Measurements from ENCODE around the gene KCNH1. TPM values are rescaled to one million over a fixed set of nuclear protein-coding genes. Genes with fewer than 3 reads are reported as not detected.

Gene KCNH1
- total and polyA plus RNA-seq, 5 donors from 2014 or later: not detected

- H3K36me3 Mint-ChIP-seq: no peaks in the 10 kb centered on the region
- Histone ChIP-seq H3K9me3 (ENCODE audit: control insufficient read depth in 2 of 2, low read length in 2 of 2) (no peaks in the 10 kb centered on the region), H3K4me3 (ENCODE audit: low read depth, low read length) (no peak overlapping the region), H3K27ac (ENCODE audit: insufficient read depth, low read length, poor library complexity, severe bottlenecking) (no peak overlapping the region), H3K36me3 (ENCODE audit: control insufficient read depth, insufficient read depth, low read length) (no peaks in the 10 kb centered on the region), H3K4me1 (ENCODE audit: control insufficient read depth, insufficient read depth, low read length, poor library complexity, severe bottlenecking) (no peaks in the 10 kb centered on the region), H3K27me3 (ENCODE audit: control insufficient read depth, insufficient read depth, low read length) (no peaks in the 10 kb centered on the region)
- H3K4me3 Mint-ChIP-seq: no peak overlapping the region
- H3K27ac Mint-ChIP-seq: no peak overlapping the region
- H3K27me3 Mint-ChIP-seq: peaks cover 4% of the 10 kb centered on the region
- ATAC-seq (ENCODE audit: low read depth in 2 of 2): no peak
- peaks cover 0 to 2% (median 0%) of the 10 kb centered on the region in 7 donors for H3K9me3 Mint-ChIP-seq
- DNase-seq: no peak
- H3K4me1 Mint-ChIP-seq: no peaks in the 10 kb centered on the region
Measured at GRCh38 chr1:210850556-210850955, 283.4 kb downstream of the KCNH1 start.

- Mint-ChIP-seq H3K4me1 (no peaks in the 10 kb centered on the region), H3K27me3 (peaks cover 4% of the 10 kb centered on the region), H3K36me3 (no peaks in the 10 kb centered on the region), H3K4me3 (no peak overlapping the region), H3K27ac (no peak overlapping the region), H3K9me3 (peaks cover 0 to 3% (median under 1%) of the 10 kb centered on the region in 7 donors)
- H3K4me3 ChIP-seq (ENCODE audit: low read depth, low read length): no peak overlapping the region
- no peak overlapping the region for H3K27ac ChIP-seq (ENCODE audit: insufficient read depth, low read length, poor library complexity, severe bottlenecking)
- no peaks in the 10 kb centered on the region for H3K9me3 ChIP-seq (ENCODE audit: control insufficient read depth in 2 of 2, low read length in 2 of 2)
- H3K36me3 ChIP-seq (ENCODE audit: control insufficient read depth, insufficient read depth, low read length): no peaks in the 10 kb centered on the region
- H3K4me1 ChIP-seq (ENCODE audit: control insufficient read depth, insufficient read depth, low read length, poor library complexity, severe bottlenecking): no peaks in the 10 kb centered on the region
- DNase-seq: no peak
- ATAC-seq (ENCODE audit: low read depth in 2 of 2): no peak
- H3K27me3 ChIP-seq (ENCODE audit: control insufficient read depth, insufficient read depth, low read length): no peaks in the 10 kb centered on the region
Measured at GRCh38 chr1:210848474-210848873, 285.5 kb downstream of the KCNH1 start.

DNA sequence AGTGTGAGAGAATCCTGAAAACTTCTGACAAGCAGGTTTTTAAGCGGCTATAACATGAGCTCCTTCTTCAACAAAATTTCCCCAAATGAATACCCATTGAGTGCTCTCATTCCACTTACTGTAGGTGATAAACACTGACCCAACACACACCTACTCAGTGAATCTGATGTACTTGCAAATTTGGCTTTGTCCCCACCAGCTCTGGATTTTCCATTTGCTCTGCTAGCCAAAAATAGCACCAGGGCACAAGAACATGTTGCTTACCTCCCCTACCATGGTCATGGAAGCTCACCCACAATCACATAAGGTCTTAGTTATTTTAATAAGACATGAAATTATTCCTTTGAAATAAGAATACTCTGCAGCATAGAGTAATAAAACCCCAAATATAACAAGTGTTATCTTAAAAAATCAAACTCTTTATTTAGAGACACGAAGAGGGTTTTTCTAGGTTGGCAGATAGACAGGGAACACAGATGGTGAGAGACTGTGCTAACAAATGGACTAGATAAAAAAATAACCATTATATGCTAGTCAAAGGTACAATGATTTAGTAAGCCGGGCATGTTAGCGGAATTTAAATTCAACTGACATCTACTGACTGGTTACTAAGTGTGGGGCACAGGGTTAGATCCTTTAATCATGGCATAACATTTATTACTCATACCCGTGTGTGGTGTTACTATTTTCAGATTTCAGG, 291.9 kb downstream of the KCNH1 start:
- DNase-seq (no peak), ATAC-seq (ENCODE audit: low read depth in 2 of 2) (no peak)
- Histone ChIP-seq H3K27ac (ENCODE audit: insufficient read depth, low read length, poor library complexity, severe bottlenecking) (no peak overlapping the region), H3K4me3 (ENCODE audit: low read depth, low read length) (no peak overlapping the region), H3K4me1 (ENCODE audit: control insufficient read depth, insufficient read depth, low read length, poor library complexity, severe bottlenecking) (no peaks in the 10 kb centered on the region), H3K9me3 (ENCODE audit: control insufficient read depth in 2 of 2, low read length in 2 of 2) (no peaks in the 10 kb centered on the region), H3K36me3 (ENCODE audit: control insufficient read depth, insufficient read depth, low read length) (no peaks in the 10 kb centered on the region), H3K27me3 (ENCODE audit: control insufficient read depth, insufficient read depth, low read length) (no peaks in the 10 kb centered on the region)
- no peak overlapping the region for H3K4me3 Mint-ChIP-seq
- H3K4me1 Mint-ChIP-seq: no peaks in the 10 kb centered on the region
- H3K9me3 Mint-ChIP-seq: peaks cover 0 to 8% (median 3%) of the 10 kb centered on the region in 7 donors
- no peaks in the 10 kb centered on the region for H3K36me3 Mint-ChIP-seq
- H3K27ac Mint-ChIP-seq: no peak overlapping the region
- peaks cover 6% of the 10 kb centered on the region for H3K27me3 Mint-ChIP-seq

DNA sequence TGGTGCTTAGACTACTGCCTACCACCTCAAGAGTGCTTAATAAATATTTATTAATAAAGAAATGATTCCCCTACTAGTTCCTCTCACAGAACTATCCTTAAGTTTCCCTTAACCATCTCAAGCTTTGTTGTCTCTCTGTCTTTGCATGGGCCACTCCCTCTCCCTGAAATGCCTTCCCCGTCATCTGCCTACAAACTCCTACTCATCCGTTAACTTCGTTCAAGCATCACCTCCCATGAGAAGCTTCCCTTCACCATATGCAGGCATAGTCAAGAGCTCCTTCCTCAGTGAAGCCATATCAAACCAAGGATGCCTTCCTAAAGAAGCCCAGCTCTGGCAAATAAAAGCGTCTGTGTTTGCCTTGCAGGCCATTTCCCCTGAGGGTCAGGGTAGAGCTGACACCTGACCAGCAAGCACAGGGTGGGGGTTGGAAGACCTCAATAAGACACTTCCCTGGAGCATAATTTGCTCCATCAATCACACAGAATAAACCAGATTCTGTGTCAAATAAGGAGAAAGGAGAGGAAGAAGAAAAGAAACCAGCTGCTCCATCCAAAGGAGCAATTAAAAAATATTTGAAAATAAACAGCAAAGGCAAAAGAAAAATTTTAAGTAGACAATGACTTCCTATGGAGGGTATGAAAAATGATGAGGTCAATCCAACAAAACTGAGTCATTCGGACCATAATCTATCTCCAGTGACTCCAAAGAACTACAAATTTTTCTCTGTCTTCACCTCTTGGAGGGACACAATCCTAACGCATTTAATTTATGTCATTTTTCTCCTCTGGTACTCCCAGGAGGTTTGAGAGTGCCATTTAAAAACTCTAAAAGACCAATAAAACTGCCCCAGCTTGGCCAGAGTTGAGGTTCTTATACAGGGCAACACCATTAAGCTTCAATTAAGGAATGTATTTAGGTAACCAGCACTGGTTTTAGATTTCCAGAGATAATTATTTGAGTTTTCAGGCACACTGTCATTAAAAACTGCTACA, 303.6 kb downstream of the KCNH1 start:
- Mint-ChIP-seq H3K9me3 (peaks cover 0 to 4% (median 0%) of the 10 kb centered on the region in 7 donors), H3K4me1 (no peaks in the 10 kb centered on the region), H3K27me3 (peaks cover 4% of the 10 kb centered on the region), H3K36me3 (no peaks in the 10 kb centered on the region), H3K4me3 (no peak overlapping the region), H3K27ac (no peak overlapping the region)
- Histone ChIP-seq H3K9me3 (ENCODE audit: control insufficient read depth in 2 of 2, low read length in 2 of 2) (no peaks in the 10 kb centered on the region), H3K4me3 (ENCODE audit: low read depth, low read length) (no peak overlapping the region), H3K27me3 (ENCODE audit: control insufficient read depth, insufficient read depth, low read length) (no peaks in the 10 kb centered on the region), H3K4me1 (ENCODE audit: control insufficient read depth, insufficient read depth, low read length, poor library complexity, severe bottlenecking) (no peaks in the 10 kb centered on the region), H3K27ac (ENCODE audit: insufficient read depth, low read length, poor library complexity, severe bottlenecking) (no peak overlapping the region), H3K36me3 (ENCODE audit: control insufficient read depth, insufficient read depth, low read length) (no peaks in the 10 kb centered on the region)
- DNase-seq: no peak
- ATAC-seq (ENCODE audit: low read depth in 2 of 2): no peak

DNA sequence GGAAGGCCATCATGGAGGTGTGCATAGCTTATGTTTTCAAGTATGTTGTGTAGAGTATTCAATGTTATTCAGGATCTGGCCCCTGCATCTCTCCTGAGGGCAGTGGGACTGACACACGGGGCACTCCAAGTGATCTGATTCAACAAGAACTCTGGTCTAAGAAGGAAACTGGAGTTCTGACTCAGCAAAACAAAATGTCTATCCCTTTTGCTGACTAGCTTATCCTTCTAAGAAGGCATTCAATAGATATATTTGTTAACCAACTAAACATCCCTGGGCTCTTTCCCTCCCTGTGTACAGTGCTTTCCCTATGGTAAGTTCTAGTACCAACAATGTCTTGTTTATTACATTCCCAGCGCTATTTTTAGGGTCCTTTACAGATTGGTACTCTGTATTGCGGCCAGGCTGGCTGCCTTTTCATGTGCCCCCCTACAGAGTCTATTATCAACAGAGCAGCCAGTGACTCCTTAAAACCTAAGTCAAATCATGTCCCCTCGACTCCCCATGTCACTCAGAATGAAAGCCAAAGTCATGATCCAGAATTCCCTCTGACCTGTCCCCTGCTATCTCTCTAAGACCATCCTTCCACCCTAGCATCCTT, 304.9 kb downstream of the KCNH1 start:
- H3K27me3 Mint-ChIP-seq: peaks cover 4% of the 10 kb centered on the region
- no peaks in the 10 kb centered on the region for H3K9me3 ChIP-seq (ENCODE audit: control insufficient read depth in 2 of 2, low read length in 2 of 2)
- no peak for ATAC-seq (ENCODE audit: low read depth in 2 of 2)
- H3K4me1 Mint-ChIP-seq: no peaks in the 10 kb centered on the region
- peaks cover 0 to 4% (median 0%) of the 10 kb centered on the region in 7 donors for H3K9me3 Mint-ChIP-seq
- no peak for DNase-seq
- H3K4me3 ChIP-seq (ENCODE audit: low read depth, low read length): no peak overlapping the region
- no peaks in the 10 kb centered on the region for H3K4me1 ChIP-seq (ENCODE audit: control insufficient read depth, insufficient read depth, low read length, poor library complexity, severe bottlenecking)
- H3K27ac ChIP-seq (ENCODE audit: insufficient read depth, low read length, poor library complexity, severe bottlenecking): no peak overlapping the region
- H3K36me3 ChIP-seq (ENCODE audit: control insufficient read depth, insufficient read depth, low read length): no peaks in the 10 kb centered on the region
- H3K36me3 Mint-ChIP-seq: no peaks in the 10 kb centered on the region
- H3K4me3 Mint-ChIP-seq: no peak overlapping the region
- H3K27me3 ChIP-seq (ENCODE audit: control insufficient read depth, insufficient read depth, low read length): no peaks in the 10 kb centered on the region
- no peak overlapping the region for H3K27ac Mint-ChIP-seq

DNA sequence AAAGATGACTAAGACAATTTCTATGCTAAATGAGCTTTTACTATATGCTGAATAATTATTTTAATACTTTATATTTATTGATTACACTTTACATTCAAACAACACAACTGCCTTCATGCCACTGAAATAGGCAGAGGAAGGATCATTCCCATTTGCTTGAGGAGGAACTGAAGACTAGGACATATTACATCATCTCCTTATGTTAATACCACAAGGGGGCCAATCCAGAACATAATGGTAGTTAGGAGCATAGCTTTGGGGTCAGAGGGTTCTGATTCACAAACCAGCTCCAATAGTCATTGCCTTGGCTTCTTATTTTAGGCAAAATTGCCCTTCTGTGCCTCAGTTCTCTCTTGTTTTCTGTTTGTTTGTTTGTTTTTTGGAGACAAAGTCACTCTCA, 306.5 kb downstream of the KCNH1 start:
- DNase-seq: no peak
- Mint-ChIP-seq H3K9me3 (peaks cover 0 to 4% (median 0%) of the 10 kb centered on the region in 7 donors), H3K27ac (no peak overlapping the region), H3K36me3 (no peaks in the 10 kb centered on the region), H3K4me3 (no peak overlapping the region), H3K27me3 (peaks cover 4% of the 10 kb centered on the region), H3K4me1 (no peaks in the 10 kb centered on the region)
- no peaks in the 10 kb centered on the region for H3K36me3 ChIP-seq (ENCODE audit: control insufficient read depth, insufficient read depth, low read length)
- no peaks in the 10 kb centered on the region for H3K9me3 ChIP-seq (ENCODE audit: control insufficient read depth in 2 of 2, low read length in 2 of 2)
- no peaks in the 10 kb centered on the region for H3K4me1 ChIP-seq (ENCODE audit: control insufficient read depth, insufficient read depth, low read length, poor library complexity, severe bottlenecking)
- H3K27ac ChIP-seq (ENCODE audit: insufficient read depth, low read length, poor library complexity, severe bottlenecking): no peak overlapping the region
- peaks cover 3% of the 10 kb centered on the region for H3K27me3 ChIP-seq (ENCODE audit: control insufficient read depth, insufficient read depth, low read length)
- H3K4me3 ChIP-seq (ENCODE audit: low read depth, low read length): no peak overlapping the region
- no peak for ATAC-seq (ENCODE audit: low read depth in 2 of 2)

DNA sequence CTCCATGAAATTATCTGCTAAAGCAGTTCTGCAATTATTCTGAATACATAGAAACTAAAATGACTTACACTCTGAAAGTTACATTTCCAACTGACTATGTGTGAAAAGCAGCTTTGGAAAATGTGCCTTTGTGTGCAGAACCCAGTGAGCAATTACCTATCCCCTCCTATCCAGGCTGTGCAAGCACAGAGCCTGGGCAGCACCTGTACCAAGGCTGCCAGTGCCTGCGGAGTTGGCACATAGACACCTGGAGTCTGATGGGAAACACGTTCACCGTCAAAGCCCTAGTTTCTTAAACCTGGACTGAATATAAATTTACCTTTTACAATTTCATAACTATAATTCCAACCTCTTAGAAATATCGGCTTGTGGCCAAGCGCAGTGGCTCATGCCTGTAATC, 307.3 kb downstream of the KCNH1 start:
- ATAC-seq (ENCODE audit: low read depth in 2 of 2) (no peak), DNase-seq (no peak)
- Histone ChIP-seq H3K9me3 (ENCODE audit: control insufficient read depth in 2 of 2, low read length in 2 of 2) (no peaks in the 10 kb centered on the region), H3K27me3 (ENCODE audit: control insufficient read depth, insufficient read depth, low read length) (peaks cover 3% of the 10 kb centered on the region), H3K36me3 (ENCODE audit: control insufficient read depth, insufficient read depth, low read length) (no peaks in the 10 kb centered on the region), H3K4me3 (ENCODE audit: low read depth, low read length) (no peak overlapping the region), H3K4me1 (ENCODE audit: control insufficient read depth, insufficient read depth, low read length, poor library complexity, severe bottlenecking) (no peaks in the 10 kb centered on the region), H3K27ac (ENCODE audit: insufficient read depth, low read length, poor library complexity, severe bottlenecking) (no peak overlapping the region)
- Mint-ChIP-seq H3K9me3 (peaks cover 0 to 4% (median 0%) of the 10 kb centered on the region in 7 donors), H3K4me3 (no peak overlapping the region), H3K4me1 (no peaks in the 10 kb centered on the region), H3K36me3 (no peaks in the 10 kb centered on the region), H3K27ac (no peak overlapping the region), H3K27me3 (peaks cover 4% of the 10 kb centered on the region)

All from CD4-positive, CD25-positive, alpha-beta regulatory T cell (primary cell).